ENCODE measurements around the gene PPARG.

The PPARG gene

DNA sequence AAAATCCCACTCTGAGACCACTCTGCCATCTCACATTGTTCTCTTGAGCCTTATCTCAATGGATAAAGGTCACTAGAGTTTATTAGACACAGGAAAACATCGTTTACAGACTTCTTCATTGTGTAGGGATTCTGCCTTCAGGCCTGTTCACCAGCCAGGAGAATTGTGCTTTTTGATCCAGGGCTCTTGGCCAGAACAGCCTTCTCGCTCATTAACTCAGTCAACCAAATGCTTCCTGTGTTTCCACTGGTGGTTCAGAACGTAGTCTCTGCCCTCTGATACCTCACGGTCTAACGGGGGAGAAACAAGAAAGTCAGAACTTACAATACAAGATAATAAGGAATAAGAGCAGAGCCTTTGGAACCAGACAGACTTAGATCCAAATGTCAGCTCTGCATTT is 141.2 kb downstream of the PPARG start:
- ChIA-PET POLR2A (ENCODE audit: low non-redundant PET) (no interaction called here), CTCF (no interaction called here)
- H3K27ac ChIP-seq, result no peak overlapping the region
- TF ChIP-seq, protein P1, sequence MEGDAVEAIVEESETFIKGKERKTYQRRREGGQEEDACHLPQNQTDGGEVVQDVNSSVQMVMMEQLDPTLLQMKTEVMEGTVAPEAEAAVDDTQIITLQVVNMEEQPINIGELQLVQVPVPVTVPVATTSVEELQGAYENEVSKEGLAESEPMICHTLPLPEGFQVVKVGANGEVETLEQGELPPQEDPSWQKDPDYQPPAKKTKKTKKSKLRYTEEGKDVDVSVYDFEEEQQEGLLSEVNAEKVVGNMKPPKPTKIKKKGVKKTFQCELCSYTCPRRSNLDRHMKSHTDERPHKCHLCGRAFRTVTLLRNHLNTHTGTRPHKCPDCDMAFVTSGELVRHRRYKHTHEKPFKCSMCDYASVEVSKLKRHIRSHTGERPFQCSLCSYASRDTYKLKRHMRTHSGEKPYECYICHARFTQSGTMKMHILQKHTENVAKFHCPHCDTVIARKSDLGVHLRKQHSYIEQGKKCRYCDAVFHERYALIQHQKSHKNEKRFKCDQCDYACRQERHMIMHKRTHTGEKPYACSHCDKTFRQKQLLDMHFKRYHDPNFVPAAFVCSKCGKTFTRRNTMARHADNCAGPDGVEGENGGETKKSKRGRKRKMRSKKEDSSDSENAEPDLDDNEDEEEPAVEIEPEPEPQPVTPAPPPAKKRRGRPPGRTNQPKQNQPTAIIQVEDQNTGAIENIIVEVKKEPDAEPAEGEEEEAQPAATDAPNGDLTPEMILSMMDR (conservative IDR thresholded peaks at IDR 0.05; ENCODE audit: low read depth), result no peak
- DNase-seq (ENCODE audit: low spot score), result no peak

GRCh38 chr3:12433823-12434222 is 145.0 kb downstream of the PPARG start:
- no peak for DNase-seq (ENCODE audit: low spot score)
- CTCF ChIA-PET, result interaction anchor here (0.6 kb wide), 2 partner anchors 131 to 605 kb away, joined by 4 read pairs; no protein-coding TSS in a partner anchor
- TF ChIP-seq, protein P1 (conservative IDR thresholded peaks at IDR 0.05; ENCODE audit: low read depth), result no peak
- H3K27ac ChIP-seq, result no peak overlapping the region
- POLR2A ChIA-PET (ENCODE audit: low non-redundant PET), result no interaction called here

DNA sequence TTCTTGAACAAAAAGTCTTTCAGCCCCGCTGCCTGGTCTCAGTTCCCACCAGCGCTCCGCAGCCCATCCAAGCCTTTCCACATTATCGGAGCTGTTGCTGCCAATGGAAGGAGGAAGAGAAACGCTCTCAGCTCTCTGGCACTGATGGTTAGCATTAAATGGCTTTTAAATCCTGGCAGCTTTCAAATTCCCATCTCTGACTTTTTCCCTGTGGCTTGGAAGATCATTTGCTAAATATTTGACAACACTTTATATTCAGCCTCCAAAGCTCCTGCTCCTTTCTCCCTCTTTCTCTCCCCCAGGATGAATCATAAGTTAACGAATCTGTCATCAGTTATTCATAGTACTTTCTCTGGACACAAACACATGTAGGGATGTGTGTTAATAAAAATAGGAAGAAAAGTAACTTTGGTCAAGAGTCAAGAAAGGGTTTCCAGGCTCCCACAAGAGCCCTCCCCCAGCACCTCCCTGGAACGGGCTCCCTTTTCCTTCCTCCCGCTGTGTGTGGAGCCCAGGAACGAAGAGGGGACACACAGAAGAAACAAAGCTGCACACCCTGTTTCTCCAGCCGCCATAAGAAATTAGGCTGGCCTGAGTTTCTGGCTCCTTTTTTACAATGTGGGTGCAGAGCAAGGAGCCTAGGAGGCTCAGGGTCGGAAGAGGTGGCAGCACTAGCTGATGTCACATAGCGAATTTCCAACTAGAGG is 147.8 kb downstream of the PPARG start:
- ChIA-PET CTCF (no interaction called here), POLR2A (ENCODE audit: low non-redundant PET) (no interaction called here)
- TF ChIP-seq, protein P1 (conservative IDR thresholded peaks at IDR 0.05; ENCODE audit: low read depth), result no peak
- H3K27ac ChIP-seq, result no peak overlapping the region
- no peak for DNase-seq (ENCODE audit: low spot score)

- no peak overlapping the region for H3K27ac ChIP-seq
- no peak for DNase-seq (ENCODE audit: low spot score)
- CTCF ChIA-PET, result no interaction called here
- TF ChIP-seq, protein P1 (conservative IDR thresholded peaks at IDR 0.05; ENCODE audit: low read depth), result no peak
- POLR2A ChIA-PET (ENCODE audit: low non-redundant PET), result no interaction called here
Observed at GRCh38 chr3:12437221-12437605, 148.3 kb downstream of the PPARG start.

GRCh38 chr3:12437861-12438260 is 149.0 kb downstream of the PPARG start:
- DNase-seq (ENCODE audit: low spot score), result no peak
- H3K27ac ChIP-seq, result no peak overlapping the region
- POLR2A ChIA-PET (ENCODE audit: low non-redundant PET), result no interaction called here
- CTCF ChIA-PET, result no interaction called here
- TF ChIP-seq, protein P1 (conservative IDR thresholded peaks at IDR 0.05; ENCODE audit: low read depth), result no peak

GRCh38 chr3:12438318-12438717 is 149.4 kb downstream of the PPARG start:
- DNase-seq (ENCODE audit: low spot score), result no peak
- TF ChIP-seq, protein P1 (conservative IDR thresholded peaks at IDR 0.05; ENCODE audit: low read depth), result no peak
- no peak overlapping the region for H3K27ac ChIP-seq
- ChIA-PET POLR2A (ENCODE audit: low non-redundant PET) (no interaction called here), CTCF (no interaction called here)
